HG03575 (cell line): ENCODE data around the gene KCNT1.
"Not testable (repeated sequence)": the region's sequence is repeated elsewhere in the genome, so short reads cannot be mapped to it uniquely, and the experiment has no call there.

ENCODE experiments used
- ATAC-seq: cut with Tn5 transposase; IDR thresholded peaks from one replicate; pipeline ENCODE4 v1.9.1; 2021; ENCODE audit not compliant: unreplicated experiment, insufficient number of reproducible peaks, low FRiP score; ENCODE audit errors: extremely low read depth

The KCNT1 gene

DNA sequence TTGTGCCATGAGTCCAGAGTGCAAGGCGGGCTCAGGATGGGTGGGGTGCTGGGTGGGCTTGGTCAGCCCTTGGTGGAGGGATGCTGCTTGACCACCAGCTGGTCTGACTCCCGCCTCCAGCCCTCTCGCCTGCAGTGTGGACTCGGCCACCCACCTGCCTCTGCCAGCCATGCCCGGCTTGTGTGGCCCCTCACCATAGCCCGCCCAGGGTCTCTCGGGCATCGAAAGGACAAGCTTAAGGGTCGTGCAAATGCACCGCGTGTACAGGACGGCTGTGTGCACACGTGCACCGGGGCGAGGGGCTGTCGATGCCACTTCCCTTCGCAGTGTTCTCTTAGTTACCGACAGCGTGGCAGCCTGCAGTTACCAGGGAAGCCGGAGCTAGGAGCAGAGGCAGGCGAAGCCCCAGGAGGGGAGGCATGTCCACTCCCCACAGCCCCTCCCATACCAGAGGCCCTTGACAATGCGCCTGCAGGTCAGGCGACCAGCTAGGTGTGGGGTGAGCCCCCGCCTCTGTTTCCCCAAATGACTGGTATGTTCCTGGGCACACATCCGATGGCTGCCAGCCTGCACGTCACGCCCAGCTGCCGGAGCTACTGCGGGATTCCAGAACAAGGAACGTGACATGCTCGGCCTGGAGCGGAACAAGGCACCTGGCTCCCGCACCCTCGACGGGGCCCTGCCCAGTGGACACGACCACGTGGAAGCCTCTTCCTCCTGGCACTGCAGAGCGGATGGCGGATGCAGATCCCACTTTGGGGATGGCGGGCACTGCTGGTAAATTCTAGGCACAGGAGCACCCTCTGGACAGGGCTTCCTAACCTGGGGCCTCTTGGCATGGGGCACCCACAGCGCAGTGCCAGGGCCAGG is 31.0 kb upstream of the KCNT1 start:
- no peak for ATAC-seq

DNA sequence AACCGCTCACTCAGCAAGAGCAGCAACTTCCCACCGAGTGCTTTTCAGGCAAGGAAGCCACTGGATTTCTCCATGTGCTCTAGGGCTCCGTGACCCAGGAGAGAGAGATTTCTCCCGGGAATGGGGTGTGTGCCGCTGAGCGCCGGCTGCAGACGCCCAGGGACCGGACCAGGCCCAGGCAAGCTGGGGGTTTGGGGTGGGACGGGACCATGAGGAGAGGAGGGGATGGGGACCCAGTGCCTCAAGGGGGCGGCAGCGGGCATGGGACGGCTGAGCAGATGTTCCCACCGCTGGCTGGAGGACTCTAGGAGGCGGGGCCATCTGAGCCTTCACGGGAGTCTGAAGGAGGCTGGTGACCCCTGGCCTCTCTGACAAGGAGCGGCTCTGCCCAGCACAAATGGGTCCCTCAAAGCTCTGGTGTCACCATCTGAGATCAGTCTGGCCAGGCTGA is 30.4 kb upstream of the KCNT1 start:
- no peak for ATAC-seq

DNA sequence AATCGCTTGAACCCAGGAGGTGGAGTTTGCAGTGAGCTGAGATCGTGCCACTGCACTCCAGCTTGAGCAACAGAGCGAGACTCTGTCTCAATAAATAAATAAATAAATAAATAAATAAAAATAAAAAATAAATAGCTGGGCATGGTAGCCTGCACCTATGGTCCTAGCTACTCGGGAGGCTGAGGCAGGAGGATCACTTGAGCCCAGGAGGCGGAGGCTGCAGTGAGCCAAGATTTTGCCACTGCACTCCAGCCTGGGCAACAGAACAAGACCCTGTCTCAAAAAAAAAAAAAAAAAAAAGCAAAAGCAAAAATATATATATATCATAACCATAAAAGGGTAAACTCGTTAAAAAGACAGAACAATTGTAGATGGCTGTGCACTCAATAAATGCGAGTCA is 29.2 kb upstream of the KCNT1 start:
- ATAC-seq = not testable (repeated sequence)

DNA sequence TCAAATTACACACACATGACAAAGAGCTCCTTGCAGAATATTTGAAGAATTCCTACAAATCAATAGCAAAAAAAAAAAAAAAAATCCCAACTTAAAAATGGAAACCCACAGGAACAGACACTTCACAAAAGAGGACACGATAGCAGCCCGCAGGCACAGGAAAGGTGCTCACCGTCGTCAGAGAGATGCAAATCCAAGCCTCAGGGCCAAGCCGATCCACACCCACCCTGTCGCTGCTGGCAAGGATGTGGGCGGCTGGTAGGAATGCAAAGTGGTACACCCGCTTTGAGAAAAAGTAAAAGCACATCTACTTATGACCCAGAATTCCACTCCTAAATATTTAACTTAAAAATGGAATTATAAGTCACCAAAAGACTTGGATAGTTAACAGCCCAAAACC is 28.0 kb upstream of the KCNT1 start:
- no peak for ATAC-seq

DNA sequence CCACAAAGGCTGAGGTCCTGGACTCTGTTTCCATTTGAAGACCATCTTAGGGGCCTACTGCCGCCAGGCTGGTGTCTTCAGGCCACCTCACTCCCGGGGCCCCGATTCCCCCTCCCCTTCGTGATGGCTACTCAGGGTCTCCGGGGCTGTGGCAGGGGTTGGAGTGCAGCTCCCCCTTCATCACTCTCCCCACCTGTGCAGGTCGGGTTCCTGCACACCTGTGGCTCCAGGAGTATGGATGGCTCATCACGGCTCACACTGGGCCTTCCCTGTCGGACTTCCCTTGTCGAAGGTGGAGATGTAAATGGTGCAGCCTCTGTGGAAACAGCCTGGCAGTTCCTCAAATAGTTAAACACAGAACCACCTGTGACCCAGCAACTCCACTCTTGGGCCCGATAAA is 27.0 kb upstream of the KCNT1 start:
- no peak for ATAC-seq

DNA sequence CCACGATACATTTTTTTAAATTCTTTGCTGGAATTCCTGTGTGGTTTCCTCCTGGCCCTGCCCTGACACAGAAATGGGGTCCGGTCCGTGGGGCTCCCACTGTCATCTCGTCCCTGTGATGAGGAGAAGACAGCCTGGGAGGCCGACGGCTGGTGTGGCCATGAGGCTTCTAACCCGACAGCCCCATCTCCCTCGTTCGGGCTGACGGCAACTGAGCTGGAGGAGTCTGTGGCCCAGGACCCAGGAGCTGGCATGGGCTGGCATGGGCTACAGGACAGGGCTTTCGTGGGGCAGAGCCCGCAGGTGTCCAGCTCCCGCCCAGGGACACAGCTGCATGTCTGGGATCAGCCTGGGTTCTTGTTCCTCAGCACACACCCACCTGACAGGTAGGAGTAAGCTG is 25.1 kb upstream of the KCNT1 start:
- ATAC-seq = no peak

DNA sequence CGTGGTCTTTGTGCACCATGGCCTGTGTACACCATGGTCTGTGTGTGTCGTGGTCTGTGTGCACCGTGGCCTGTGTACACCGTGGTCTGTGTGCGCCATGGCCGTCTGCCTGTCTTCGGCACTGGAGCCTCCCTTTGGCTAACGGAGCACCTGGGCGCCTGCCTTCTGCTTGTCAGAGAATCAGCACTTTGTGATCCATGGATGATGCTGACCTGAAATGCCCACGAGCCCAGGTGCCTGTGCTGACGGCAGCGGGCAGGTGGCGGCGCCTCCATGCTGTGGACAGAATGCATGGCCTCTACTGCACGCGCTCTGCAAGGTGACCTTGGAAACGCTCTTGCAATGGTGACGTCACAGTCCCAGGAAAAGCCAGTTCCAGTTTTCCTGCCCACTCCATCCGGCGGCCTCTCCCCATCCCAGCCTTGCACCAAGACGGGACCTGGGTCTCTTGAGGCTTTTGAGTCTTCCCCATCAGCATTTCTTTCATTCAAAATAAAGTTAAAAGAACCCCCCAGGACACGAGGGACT is 24.3 kb upstream of the KCNT1 start:
- no peak for ATAC-seq

DNA sequence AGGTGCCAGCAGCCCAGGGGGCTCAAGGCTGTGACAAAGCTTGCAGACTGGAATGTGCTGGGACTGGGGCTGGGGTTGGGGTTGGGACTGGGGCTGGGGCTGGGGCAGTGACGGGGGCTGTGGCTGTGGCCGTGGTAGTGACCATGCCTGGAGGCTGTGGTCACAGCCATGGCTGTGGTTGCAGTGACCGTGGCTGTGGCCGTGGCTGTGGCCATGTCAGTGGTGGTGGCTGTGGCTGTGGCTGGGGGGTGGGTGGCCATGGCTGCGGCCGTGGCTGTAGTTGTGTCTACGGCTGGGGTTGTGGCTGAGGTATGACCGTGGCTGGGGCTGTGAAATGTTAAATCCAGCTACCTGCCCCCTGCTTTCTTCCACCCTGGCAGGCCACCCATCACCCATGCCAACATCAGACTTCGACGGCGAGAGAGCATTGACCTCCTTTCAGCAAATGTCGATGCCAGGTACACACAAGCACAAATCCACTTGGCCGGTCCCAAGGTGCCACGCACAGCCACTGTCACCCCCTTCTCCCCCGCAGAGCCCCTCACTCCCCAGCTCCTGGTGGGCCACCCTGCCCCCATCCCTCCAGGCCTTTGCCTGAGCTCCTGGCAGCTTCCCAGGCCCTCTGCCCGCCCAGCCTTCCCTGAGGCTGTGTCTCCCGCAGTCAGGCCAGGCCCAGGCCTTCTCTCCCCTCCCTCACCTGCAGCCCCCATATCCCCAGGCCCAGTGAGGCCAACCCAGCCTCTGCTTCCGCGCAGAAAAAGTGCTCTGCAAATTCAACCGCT is 23.6 kb upstream of the KCNT1 start:
- ATAC-seq = no peak

DNA sequence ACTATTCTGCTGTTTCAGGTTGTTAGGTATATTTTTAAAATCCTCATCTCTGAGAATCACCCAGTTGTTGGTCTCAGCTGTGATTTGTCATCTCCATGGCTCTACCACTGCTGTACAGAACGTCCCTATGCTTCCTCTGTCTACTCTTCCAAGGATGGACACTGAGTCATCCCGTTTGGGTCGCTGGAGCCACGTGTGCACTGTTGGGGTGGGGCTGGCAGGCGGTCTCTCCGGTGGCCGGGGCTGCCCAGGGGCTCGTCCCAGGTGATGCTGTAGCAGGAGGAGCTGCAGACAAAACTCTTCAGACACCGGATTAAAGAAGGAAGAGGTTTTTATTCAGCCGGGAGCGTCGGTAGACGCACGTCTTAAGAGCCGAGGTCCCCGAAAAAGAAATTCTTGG is 21.9 kb upstream of the KCNT1 start:
- ATAC-seq = no peak

DNA sequence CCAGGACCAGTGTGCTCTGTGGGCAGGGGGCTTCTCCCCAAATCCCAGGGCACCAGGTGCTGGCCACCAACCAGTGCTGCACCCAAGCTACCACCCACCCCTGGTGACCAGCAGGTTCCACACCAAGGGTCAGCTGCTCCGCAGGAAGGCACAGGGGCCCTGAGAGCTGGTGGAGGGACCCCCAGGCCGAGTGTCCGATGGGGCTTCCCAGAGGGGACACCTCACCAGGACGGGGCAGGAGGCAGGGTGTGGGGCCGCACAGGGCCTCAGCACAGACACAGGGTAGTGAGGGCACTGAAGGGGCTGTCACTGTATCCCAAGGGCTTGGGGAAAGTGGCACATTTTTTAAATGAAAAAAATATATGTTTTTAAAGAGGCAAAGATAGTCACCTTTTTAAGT is 20.8 kb upstream of the KCNT1 start:
- ATAC-seq = no peak

DNA sequence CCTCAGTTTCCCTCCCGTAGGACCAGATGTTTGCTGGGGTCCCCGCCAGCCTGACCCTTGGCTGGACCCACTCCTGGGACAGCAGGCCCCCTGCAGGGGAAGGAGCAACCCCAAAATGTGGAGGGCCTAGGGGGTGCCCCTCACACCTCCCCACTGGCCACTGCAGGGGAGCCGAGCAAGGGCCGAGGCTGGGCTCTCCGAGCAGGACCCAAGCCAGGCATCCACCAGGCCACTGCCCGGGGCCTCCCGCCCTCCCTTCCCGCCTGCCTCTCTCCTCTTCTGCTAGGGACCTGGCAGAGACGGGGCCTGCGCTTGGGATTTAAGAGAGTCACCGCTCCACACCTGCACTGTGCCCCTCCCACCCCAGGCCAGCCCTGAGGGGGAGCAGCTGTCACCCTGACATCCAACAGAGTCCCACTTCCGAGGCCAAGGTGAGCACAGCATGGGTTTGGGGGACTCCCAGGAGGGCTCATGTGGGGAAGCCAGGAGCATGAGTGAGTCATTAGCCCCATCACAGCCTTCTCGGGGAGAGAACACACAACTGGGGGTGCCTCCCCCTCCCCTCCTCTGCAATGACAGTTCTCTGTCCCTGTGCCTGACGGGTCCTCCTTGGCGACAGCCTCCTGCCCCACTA is 18.5 kb upstream of the KCNT1 start:
- ATAC-seq = no peak

DNA sequence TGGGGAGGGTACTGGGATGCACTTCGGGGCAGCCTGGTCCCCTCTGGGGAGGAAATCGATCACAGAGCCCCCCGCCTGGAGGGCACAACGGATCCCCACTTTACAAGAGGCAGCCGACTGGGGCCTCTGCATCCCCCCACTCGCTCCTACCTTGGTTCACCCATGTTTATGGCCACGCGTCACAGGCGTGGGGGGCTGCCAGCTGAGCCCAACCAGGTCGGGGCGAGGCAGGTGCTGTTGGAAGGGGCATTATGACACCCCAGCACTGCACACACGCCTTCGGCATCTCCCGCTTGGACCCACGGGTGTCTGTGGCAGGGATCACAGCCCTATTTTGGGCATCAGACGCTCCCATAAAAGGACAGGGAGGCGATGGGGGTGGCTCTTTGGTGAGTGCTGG is 17.3 kb upstream of the KCNT1 start:
- no peak for ATAC-seq

DNA sequence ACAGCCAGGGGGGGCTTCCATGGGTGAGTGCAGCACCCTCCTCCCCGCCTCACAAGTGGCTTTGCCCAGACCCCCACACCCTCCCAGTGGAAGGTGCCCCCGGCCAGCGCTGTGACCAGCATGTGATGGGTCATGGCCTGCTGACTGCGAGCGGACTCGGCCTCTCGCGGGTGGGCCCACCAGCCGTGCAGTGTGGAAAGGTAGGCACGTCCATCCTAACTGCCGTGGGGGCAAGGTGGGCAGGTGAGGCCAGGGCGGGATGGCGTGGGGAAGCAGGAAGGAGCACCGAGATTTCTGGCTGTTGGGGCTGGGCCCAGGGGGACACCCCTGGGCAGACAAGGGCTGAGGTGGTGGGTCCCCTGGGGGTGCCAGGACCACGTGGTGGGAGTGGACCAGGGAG is 14.8 kb upstream of the KCNT1 start:
- no peak for ATAC-seq

DNA sequence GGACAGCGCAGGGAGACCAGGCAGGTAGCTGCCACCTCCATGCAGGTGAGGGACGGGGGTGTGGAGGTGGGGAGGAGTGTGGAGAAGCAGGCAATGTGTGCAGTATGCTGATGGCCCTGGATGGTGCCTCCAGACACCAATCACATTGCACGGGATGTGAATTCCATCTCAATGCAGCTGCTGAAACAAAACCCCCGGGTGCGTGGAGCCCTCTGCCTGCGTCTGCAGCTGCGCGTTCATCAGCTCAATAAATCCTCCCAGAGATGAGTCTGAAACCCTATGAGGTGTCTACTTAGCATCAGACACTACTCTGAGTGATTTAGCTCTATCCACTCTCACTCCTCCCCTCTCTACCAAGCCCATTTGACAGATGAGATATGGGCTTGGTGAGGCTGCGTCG is 13.0 kb upstream of the KCNT1 start:
- ATAC-seq = no peak

DNA sequence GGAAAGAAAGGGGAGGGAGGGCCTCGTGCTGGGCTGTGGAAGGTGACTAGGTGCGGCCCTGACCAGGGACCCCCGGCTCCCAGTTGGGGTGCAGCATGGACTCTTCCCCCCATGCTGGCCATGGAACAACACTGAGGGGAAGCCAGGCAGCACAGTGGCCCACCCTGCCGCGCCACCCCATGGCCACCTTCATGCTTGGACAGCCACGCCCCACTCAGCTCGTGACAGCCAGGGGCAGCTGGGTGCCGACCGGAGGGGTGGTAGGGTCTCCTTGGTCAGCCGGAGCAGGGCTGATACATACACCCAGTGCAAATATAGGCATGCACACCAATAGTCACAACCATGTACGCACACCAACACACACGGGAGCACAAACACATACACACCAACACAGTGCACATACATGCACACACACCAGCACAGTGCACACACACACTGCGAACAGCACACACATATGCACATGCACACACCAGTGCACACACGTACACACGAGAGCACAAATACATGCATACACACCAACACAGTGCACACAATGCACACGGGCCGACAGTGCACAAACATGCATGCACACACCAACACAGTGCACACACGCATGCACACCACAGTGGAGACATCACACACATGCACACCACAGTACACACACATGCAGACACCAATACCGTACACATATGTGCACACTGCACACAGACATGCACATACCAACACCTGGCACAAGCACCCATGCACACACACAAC is 11.0 kb upstream of the KCNT1 start:
- no peak for ATAC-seq

DNA sequence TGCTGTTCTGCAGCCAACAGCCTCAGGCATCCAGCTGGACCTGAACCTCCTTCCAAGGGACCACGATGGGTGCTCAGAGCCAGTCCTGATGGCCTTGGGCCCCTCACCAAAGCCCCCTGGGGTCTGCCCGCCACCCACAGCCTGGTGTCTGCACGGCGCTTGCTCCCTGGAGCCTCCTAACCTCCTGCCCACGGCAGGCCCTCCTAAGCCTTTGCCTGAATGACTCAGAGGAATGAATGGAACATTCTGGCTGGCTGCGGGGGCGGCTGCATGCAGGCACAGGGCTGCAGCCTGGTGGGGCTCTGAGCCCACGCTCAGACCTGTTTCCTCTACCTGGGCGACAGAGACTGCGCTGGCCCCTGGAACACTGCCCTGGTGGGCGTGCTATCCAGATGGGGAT is 9.6 kb upstream of the KCNT1 start:
- ATAC-seq = no peak

DNA sequence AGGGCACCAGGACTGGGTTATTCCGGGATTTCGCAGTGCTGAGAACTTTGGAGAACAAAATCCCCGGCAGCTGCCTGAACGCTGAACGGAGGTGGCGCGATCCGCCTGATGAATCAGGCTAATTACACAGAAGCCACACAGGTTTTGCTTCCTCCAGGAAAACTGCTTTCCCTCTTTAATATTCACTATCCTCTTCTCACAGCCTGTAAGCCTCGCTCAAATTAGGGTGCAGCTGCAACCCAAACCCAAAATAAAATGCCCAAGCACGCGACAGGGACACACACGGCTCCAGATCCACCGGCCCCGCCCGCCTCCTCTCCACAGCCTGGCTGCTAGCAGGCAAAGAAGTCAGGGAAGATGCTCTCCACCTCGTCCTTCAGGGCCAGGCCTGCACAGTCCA is 8.7 kb upstream of the KCNT1 start:
- no peak for ATAC-seq

DNA sequence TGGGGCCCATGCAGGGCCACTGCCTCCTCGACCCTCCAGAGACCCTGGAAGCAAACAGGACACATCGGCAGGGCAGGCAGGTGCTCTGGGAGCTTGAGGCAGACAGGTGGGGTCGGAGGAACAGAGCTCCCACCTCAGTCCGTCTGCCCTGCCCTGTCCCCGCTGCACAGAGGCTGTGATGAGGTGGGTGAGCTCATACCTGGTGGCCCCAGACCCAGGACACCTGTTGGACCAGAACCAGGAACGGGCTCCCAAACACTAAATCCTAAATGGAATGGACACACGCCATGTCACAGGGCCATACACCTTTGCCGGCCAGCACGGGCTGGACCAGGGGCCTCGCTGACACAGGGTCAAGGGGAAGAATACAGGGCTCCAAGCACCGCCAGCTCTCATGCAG is 8.2 kb upstream of the KCNT1 start:
- ATAC-seq = no peak

DNA sequence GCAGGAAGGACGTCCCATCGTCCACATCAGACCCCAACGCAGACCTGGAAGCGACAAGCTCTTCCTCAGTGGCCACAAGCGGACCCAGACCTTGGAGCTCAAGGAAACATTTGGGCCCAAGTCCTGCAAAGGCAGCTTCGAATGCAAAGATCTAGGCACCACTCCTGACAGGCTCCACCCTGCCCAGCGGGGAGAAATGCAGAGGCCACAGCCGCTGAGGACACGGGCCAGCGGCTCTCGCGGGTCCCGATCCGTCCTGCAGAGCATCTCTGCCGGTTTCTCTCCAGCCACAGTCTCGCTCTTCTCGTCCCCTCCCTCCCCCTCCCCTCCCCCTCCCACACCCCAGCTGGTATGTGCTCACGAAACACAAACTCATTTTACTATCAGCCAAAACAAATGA is 7.6 kb upstream of the KCNT1 start:
- no peak for ATAC-seq
